Stimulated activated CD8-positive, alpha-beta memory T cell treated with anti-CD3 and anti-CD28 coated beads, Interleukin-15, amount 100 ng/mL, for 1 hour (primary cell): ENCODE results near the gene SPZ1.
"Not testable (repeated sequence)": the region's sequence is repeated elsewhere in the genome, so short reads cannot be mapped to it uniquely, and the experiment has no call there.

Source experiments
- DNase-seq: peaks from one replicate; pipeline ENCODE4 v3.0.0-alpha.2; 2020; ENCODE audit warnings: low read depth

SPZ1 gene

GRCh38 chr5:80319702-80320101 lies at the start of gene SPZ1:
Gene SPZ1, plus strand, starts transcription at chr5:80320002. Its CDS starts 214 bp downstream, at chr5:80320216.
- no peak for DNase-seq

- DNase-seq: not testable (repeated sequence)
Observed at GRCh38 chr5:80270543-80270942, 49.3 kb upstream of the SPZ1 start.

GRCh38 chr5:80275347-80275746 lies 44.5 kb upstream of the SPZ1 start:
- DNase-seq: no peak

GRCh38 chr5:80276186-80276585 lies 43.6 kb upstream of the SPZ1 start:
- DNase-seq: no peak

GRCh38 chr5:80277191-80277590 lies 42.6 kb upstream of the SPZ1 start:
- no peak for DNase-seq

- no peak for DNase-seq
Observed at GRCh38 chr5:80282054-80282453, 37.7 kb upstream of the SPZ1 start.

- DNase-seq: no peak
Observed at GRCh38 chr5:80283360-80283759, 36.4 kb upstream of the SPZ1 start.

GRCh38 chr5:80284720-80285119 lies 35.1 kb upstream of the SPZ1 start:
- no peak for DNase-seq

GRCh38 chr5:80288177-80288576 lies 31.6 kb upstream of the SPZ1 start:
- no peak for DNase-seq

- no peak for DNase-seq
Observed at GRCh38 chr5:80289320-80289719, 30.5 kb upstream of the SPZ1 start.

GRCh38 chr5:80291761-80292160 lies 28.0 kb upstream of the SPZ1 start:
- DNase-seq: no peak

GRCh38 chr5:80296121-80296520 lies 23.7 kb upstream of the SPZ1 start:
- no peak for DNase-seq

GRCh38 chr5:80299601-80300000 lies 20.2 kb upstream of the SPZ1 start:
- DNase-seq: no peak

- no peak for DNase-seq
Observed at GRCh38 chr5:80300125-80300524, 19.7 kb upstream of the SPZ1 start.

GRCh38 chr5:80300796-80301195 lies 19.0 kb upstream of the SPZ1 start:
- DNase-seq: not testable (repeated sequence)

- not testable (repeated sequence) for DNase-seq
Observed at GRCh38 chr5:80301342-80301741, 18.5 kb upstream of the SPZ1 start.

- no peak for DNase-seq
Observed at GRCh38 chr5:80302636-80303035, 17.2 kb upstream of the SPZ1 start.

GRCh38 chr5:80308526-80308925 lies 11.3 kb upstream of the SPZ1 start:
- DNase-seq: no peak

GRCh38 chr5:80309871-80310665 lies 9.7 kb upstream of the SPZ1 start:
- no peak for DNase-seq

GRCh38 chr5:80315244-80315643 lies 4.6 kb upstream of the SPZ1 start:
- DNase-seq: no peak

- no peak for DNase-seq
Observed at GRCh38 chr5:80318212-80318611, 1.6 kb upstream of the SPZ1 start.

GRCh38 chr5:80324912-80325311 lies 5.1 kb downstream of the SPZ1 start:
- no peak for DNase-seq

- DNase-seq: no peak
Observed at GRCh38 chr5:80326468-80326867, 6.7 kb downstream of the SPZ1 start.

GRCh38 chr5:80337379-80337778 lies 17.6 kb downstream of the SPZ1 start:
- DNase-seq: no peak
